ENCODE results near the gene EXT2.

DNA sequence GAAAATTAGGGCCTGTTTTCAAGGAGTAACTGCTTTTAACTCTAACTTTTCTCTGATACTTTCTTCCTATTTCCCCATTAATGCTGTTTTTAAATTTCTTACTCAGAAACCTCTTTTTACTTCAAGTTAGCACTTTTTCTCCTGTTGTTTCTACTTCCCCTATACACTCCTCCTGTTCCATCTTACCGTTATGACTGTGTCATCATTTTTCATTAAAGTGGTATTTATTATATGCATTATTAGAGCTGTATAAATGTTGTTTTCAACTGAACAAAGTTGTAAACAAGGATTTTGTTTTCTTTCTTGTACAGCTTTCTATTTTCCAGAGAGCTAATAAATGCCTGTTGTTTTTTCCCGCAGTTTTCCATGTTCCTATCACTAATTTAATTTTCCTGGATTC lies 84.6 kb downstream of the EXT2 start:
- TF ChIP-seq, protein P1, sequence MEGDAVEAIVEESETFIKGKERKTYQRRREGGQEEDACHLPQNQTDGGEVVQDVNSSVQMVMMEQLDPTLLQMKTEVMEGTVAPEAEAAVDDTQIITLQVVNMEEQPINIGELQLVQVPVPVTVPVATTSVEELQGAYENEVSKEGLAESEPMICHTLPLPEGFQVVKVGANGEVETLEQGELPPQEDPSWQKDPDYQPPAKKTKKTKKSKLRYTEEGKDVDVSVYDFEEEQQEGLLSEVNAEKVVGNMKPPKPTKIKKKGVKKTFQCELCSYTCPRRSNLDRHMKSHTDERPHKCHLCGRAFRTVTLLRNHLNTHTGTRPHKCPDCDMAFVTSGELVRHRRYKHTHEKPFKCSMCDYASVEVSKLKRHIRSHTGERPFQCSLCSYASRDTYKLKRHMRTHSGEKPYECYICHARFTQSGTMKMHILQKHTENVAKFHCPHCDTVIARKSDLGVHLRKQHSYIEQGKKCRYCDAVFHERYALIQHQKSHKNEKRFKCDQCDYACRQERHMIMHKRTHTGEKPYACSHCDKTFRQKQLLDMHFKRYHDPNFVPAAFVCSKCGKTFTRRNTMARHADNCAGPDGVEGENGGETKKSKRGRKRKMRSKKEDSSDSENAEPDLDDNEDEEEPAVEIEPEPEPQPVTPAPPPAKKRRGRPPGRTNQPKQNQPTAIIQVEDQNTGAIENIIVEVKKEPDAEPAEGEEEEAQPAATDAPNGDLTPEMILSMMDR (IDR thresholded peaks at IDR 0.05): no peak
- TF ChIP-seq POLR2AphosphoS5 (IDR thresholded peaks at IDR 0.05) (no peak), POLR2A (IDR thresholded peaks at IDR 0.05) (no peak)
